ENCODE measurements around the gene WDR37.

DNA sequence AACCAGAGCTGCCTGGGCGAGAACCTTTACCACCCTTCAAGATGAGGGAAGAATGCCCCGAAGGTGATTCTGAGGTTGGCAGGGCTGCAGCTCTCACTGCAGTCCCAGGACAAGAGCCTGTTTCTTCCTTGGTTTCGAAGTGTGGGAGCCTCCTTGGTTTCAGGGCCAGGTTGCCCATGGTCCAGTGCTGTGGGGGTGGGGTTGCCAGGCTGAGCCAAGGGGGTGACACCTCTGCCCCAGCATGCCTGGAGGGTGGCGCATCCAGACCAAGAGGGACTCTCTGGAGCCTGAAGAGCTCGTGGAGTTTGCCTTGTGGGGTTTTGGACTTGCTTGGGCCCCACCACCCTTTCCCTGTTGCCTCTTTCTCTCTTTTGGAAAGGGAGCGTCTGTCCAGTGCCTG lies 41.3 kb downstream of the WDR37 start:
- TF ChIP-seq, protein P1, sequence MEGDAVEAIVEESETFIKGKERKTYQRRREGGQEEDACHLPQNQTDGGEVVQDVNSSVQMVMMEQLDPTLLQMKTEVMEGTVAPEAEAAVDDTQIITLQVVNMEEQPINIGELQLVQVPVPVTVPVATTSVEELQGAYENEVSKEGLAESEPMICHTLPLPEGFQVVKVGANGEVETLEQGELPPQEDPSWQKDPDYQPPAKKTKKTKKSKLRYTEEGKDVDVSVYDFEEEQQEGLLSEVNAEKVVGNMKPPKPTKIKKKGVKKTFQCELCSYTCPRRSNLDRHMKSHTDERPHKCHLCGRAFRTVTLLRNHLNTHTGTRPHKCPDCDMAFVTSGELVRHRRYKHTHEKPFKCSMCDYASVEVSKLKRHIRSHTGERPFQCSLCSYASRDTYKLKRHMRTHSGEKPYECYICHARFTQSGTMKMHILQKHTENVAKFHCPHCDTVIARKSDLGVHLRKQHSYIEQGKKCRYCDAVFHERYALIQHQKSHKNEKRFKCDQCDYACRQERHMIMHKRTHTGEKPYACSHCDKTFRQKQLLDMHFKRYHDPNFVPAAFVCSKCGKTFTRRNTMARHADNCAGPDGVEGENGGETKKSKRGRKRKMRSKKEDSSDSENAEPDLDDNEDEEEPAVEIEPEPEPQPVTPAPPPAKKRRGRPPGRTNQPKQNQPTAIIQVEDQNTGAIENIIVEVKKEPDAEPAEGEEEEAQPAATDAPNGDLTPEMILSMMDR (IDR thresholded peaks at IDR 0.05; ENCODE audit: low read depth, low read length, poor library complexity, severe bottlenecking): no peak
- TF ChIP-seq EZH2phosphoT487 (IDR thresholded peaks at IDR 0.05; ENCODE audit: borderline replicate concordance, low read length): no peak

Data from DOHH2 (cell line).